Neural cell (in vitro differentiated cells): ENCODE data around the gene RBM43. TPM values are rescaled to one million over a fixed set of nuclear protein-coding genes. Genes with fewer than 3 reads are reported as not detected.

Experiments used
- H2AFZ ChIP-seq: fragments of 200-600, 300-800 bp; sonication (generic), shearing (Covaris generic); 2 replicates; pipeline ENCODE4 v1.6.0; 2014; ENCODE audit warnings: low read depth, mild to moderate bottlenecking, antibody characterized with exemption, low read length, moderate library complexity
- H3F3A ChIP-seq: fragments of 200-600 bp; shearing (Covaris generic); 2 replicates; pipeline ENCODE4 v1.6.1; 2016; ENCODE audit warnings: mild to moderate bottlenecking, moderate library complexity, mixed read lengths, antibody characterized with exemption, low read length; ENCODE audit not compliant: insufficient read depth, poor library complexity, severe bottlenecking
- H3K27ac ChIP-seq: fragments of 200-600, 300-800 bp; sonication (generic), shearing (Covaris generic); 2 replicates; pipeline ENCODE4 v1.5.1; 2014; ENCODE audit warnings: mild to moderate bottlenecking, low read length, moderate library complexity
- H3K27me3 ChIP-seq: fragments of 300-800, 200-600 bp; sonication (generic), shearing (Covaris generic); 2 replicates; pipeline ENCODE4 v1.6.0; 2014; ENCODE audit warnings: mild to moderate bottlenecking, low read depth, low read length, moderate library complexity; ENCODE audit not compliant: insufficient read depth
- H3K36me3 ChIP-seq: fragments of 300-800, 200-600 bp; sonication (generic), shearing (Covaris generic); 2 replicates; pipeline ENCODE4 v1.5.1; 2014; ENCODE audit warnings: mild to moderate bottlenecking, antibody characterized with exemption, low read length, moderate library complexity; ENCODE audit not compliant: insufficient read depth
- H3K4me2 ChIP-seq: fragments of 300-800, 200-600 bp; sonication (generic), shearing (Covaris generic); 2 replicates; pipeline ENCODE4 v1.6.0; 2014; ENCODE audit warnings: mild to moderate bottlenecking, low read length
- H3K4me3 ChIP-seq: fragments of 300-800, 200-600 bp; sonication (generic), shearing (Covaris generic); 2 replicates; pipeline ENCODE4 v1.5.1; 2014; ENCODE audit warnings: mild to moderate bottlenecking, low read length, moderate library complexity
- H3K79me2 ChIP-seq: fragments of 200-600 bp; shearing (Covaris generic); replicated peaks from 2 replicates; pipeline ENCODE4 v1.6.0; 2014; ENCODE audit warnings: mild to moderate bottlenecking, low read length, moderate library complexity; ENCODE audit not compliant: insufficient read depth
- H3K9ac ChIP-seq: fragments of 300-800, 200-600 bp; sonication (generic), shearing (Covaris generic); 2 replicates; pipeline ENCODE4 v1.6.1; 2016; ENCODE audit warnings: mild to moderate bottlenecking, low read length, mixed read lengths
- H3K9me2 ChIP-seq: fragments of 200-600 bp; shearing (Covaris generic); 2 replicates; pipeline ENCODE4 v1.6.1; 2016; ENCODE audit warnings: mild to moderate bottlenecking, low read length, mixed read lengths; ENCODE audit not compliant: insufficient read depth
- H3K9me3 ChIP-seq: fragments of 200-600, 300-800 bp; sonication (generic), shearing (Covaris generic); 2 replicates; pipeline ENCODE4 v1.6.1; 2016; ENCODE audit warnings: mild to moderate bottlenecking, mixed run types, low read length, moderate library complexity, mixed read lengths
- H4K20me1 ChIP-seq: fragments of 200-600 bp; shearing (Covaris generic); 2 replicates; pipeline ENCODE4 v1.6.1; 2016; ENCODE audit warnings: mild to moderate bottlenecking, mixed run types; ENCODE audit not compliant: insufficient read depth
- EP300 ChIP-seq: fragments of 450-650 bp; conservative IDR thresholded peaks from 2 replicates; pipeline ENCODE4 v1.6.1; 2014; ENCODE audit warnings: antibody characterized with exemption, mild to moderate bottlenecking, moderate library complexity; ENCODE audit not compliant: poor library complexity, severe bottlenecking
- EZH2 ChIP-seq: fragments of 200-600, 300-800 bp; shearing (Covaris generic), sonication (generic); IDR thresholded peaks from 2 replicates; pipeline ENCODE4 v1.6.1; 2014; ENCODE audit warnings: antibody characterized with exemption, low read length, borderline replicate concordance, mild to moderate bottlenecking; ENCODE audit not compliant: insufficient read depth, poor library complexity, severe bottlenecking
- MXI1 ChIP-seq: fragments of 450-650 bp; conservative IDR thresholded peaks from 2 replicates; pipeline ENCODE4 v1.6.1; 2014; ENCODE audit warnings: antibody characterized with exemption, mild to moderate bottlenecking; ENCODE audit not compliant: poor library complexity, severe bottlenecking
- POLR2AphosphoS5 ChIP-seq: IDR thresholded peaks from 2 replicates; pipeline ENCODE4 v1.6.1; 2012
- RAD21 ChIP-seq: fragments of 450-650 bp; conservative IDR thresholded peaks from 2 replicates; pipeline ENCODE4 v1.6.1; 2014; ENCODE audit warnings: antibody characterized with exemption, mild to moderate bottlenecking, moderate library complexity
- REST ChIP-seq: IDR thresholded peaks from 2 replicates; pipeline ENCODE4 v1.6.1; 2012; ENCODE audit warnings: borderline replicate concordance
- SMC3 ChIP-seq: fragments of 450-650 bp; conservative IDR thresholded peaks from 2 replicates; pipeline ENCODE4 v1.6.1; 2014; ENCODE audit warnings: antibody characterized with exemption, mild to moderate bottlenecking, moderate library complexity; ENCODE audit not compliant: poor library complexity
- TAF1 ChIP-seq: IDR thresholded peaks from 2 replicates; pipeline ENCODE4 v1.6.1; 2012; ENCODE audit warnings: low read depth
- polyA plus RNA-seq: library from polyadenylated mRNA; depleted of rRNA; stranded (reverse); fragments of >200 nt; gene quantifications from 2 replicates; pipeline ENCODE4 v1.2.3, GENCODE V29; 2014
- TF ChIP-seq, protein P1 (sequence below): fragments of 450-650 bp; IDR thresholded peaks from 2 replicates; pipeline ENCODE4 v1.5.1; 2014; ENCODE audit warnings: antibody characterized with exemption, mild to moderate bottlenecking, moderate library complexity; ENCODE audit not compliant: poor library complexity, severe bottlenecking

Gene RBM43
- polyA plus RNA-seq, 1 donor from 2014 or later = not detected

DNA sequence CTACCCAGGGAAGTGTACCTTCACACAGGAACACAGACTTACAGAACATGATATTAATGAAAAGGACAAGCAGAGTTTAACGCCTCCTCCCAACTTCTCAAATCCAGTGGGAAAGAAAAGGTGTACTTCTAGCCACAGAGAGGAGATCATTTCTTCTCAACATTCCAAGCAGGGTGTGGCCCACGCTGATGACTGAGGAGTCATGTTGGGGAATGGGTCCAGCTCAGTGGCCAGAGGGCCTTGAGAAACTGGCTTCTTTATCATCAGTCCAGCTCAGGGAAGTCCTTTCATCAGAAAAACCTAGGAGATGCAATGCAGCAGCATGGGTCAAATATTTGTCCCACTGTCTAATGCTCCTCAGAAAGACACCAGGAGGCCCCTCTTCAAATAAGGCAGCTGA lies 63.0 kb downstream of the RBM43 start:
- H3K9me3 ChIP-seq = no peaks in the 10 kb centered on the region
- H4K20me1 ChIP-seq = no peaks in the 10 kb centered on the region
- H3F3A ChIP-seq = no peaks in the 10 kb centered on the region
- no peak overlapping the region for H2AFZ ChIP-seq
- H3K27ac ChIP-seq = no peak overlapping the region
- H3K9ac ChIP-seq = no peak overlapping the region
- TF ChIP-seq, protein P1, sequence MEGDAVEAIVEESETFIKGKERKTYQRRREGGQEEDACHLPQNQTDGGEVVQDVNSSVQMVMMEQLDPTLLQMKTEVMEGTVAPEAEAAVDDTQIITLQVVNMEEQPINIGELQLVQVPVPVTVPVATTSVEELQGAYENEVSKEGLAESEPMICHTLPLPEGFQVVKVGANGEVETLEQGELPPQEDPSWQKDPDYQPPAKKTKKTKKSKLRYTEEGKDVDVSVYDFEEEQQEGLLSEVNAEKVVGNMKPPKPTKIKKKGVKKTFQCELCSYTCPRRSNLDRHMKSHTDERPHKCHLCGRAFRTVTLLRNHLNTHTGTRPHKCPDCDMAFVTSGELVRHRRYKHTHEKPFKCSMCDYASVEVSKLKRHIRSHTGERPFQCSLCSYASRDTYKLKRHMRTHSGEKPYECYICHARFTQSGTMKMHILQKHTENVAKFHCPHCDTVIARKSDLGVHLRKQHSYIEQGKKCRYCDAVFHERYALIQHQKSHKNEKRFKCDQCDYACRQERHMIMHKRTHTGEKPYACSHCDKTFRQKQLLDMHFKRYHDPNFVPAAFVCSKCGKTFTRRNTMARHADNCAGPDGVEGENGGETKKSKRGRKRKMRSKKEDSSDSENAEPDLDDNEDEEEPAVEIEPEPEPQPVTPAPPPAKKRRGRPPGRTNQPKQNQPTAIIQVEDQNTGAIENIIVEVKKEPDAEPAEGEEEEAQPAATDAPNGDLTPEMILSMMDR = no peak
- no peak for TF ChIP-seq MXI1
- no peak for TF ChIP-seq TAF1
- no peak for TF ChIP-seq EZH2
- TF ChIP-seq REST = no peak
- no peak for TF ChIP-seq POLR2AphosphoS5
- TF ChIP-seq SMC3 = no peak
- no peak for TF ChIP-seq EP300
- TF ChIP-seq RAD21 = no peak
- no peak overlapping the region for H3K4me2 ChIP-seq
- no peaks in the 10 kb centered on the region for H3K36me3 ChIP-seq
- H3K4me3 ChIP-seq = no peak overlapping the region
- no peaks in the 10 kb centered on the region for H3K9me2 ChIP-seq
- H3K27me3 ChIP-seq = no peaks in the 10 kb centered on the region
- no peaks in the 10 kb centered on the region for H3K79me2 ChIP-seq

Other genes starting within 250 kb of the RBM43 start
- not detected in 2 replicates for gene NMI, start 27.8 kb upstream of the RBM43 start, polyA plus RNA-seq
- not detected in 2 replicates for gene TNFAIP6, start 95.7 kb upstream of the RBM43 start, polyA plus RNA-seq
- 17.2 and 22.9 TPM in 2 replicates for gene RIF1, start 148.0 kb upstream of the RBM43 start, polyA plus RNA-seq